Measurements from ENCODE around the gene CIAO2B. TPM values are rescaled to one million over a fixed set of nuclear protein-coding genes. Genes with fewer than 3 reads are reported as not detected.

The CIAO2B gene
- polyA plus RNA-seq, 3 donors: 121 to 140 (median 132) TPM

- H3K4me2 ChIP-seq (replicated peaks; ENCODE audit: extremely low read depth, low read length, poor library complexity, severe bottlenecking): no peak overlapping the region
- H3K9me3 Mint-ChIP-seq: peaks cover 0 to 3% (median 0%) of the 10 kb centered on the region in 7 donors
Observed at GRCh38 chr16:66886321-66886720, 47.9 kb downstream of the CIAO2B start.

GRCh38 chr16:66885491-66885890, 48.7 kb downstream of the CIAO2B start:
- Histone ChIP-seq H3K9ac (ENCODE audit: insufficient read depth, low read length, poor library complexity, severe bottlenecking) (no peak overlapping the region), H3K36me3 (replicated peaks in 1 of 2; ENCODE audit: control insufficient read depth in 1 of 2, insufficient read depth in 2 of 2, low read length in 2 of 2) (peaks cover 3 to 13% of the 10 kb centered on the region in 2 donors), H3K27ac (ENCODE audit: low read depth in 1 of 2, low read length in 2 of 2) (no peak overlapping the region), H3K4me2 (replicated peaks; ENCODE audit: extremely low read depth, low read length, poor library complexity, severe bottlenecking) (no peak overlapping the region), H3K27me3 (ENCODE audit: control insufficient read depth in 2 of 2, insufficient read depth in 2 of 2, low read length in 2 of 2) (peaks cover 7 to 16% of the 10 kb centered on the region in 2 donors), H4K20me1 (ENCODE audit: insufficient read depth, low read length) (no peaks in the 10 kb centered on the region), H3K9me3 (replicated peaks in 1 of 2; ENCODE audit: control insufficient read depth in 1 of 2, insufficient read depth in 1 of 2, low read length in 2 of 2) (no peaks in the 10 kb centered on the region), H2AFZ (ENCODE audit: insufficient read depth, low read depth, low read length, poor library complexity, severe bottlenecking) (no peak overlapping the region), H3K4me3 (replicated peaks in 1 of 3; ENCODE audit: low read depth in 2 of 3, low read length in 3 of 3) (no peak overlapping the region), H3K4me1 (ENCODE audit: control insufficient read depth in 1 of 2, insufficient read depth in 2 of 2, low read length in 2 of 2) (peaks cover 7 to 8% of the 10 kb centered on the region in 2 donors), H3K79me2 (ENCODE audit: insufficient read depth, low read length) (no peaks in the 10 kb centered on the region)
- no peak for DNase-seq
- intact Hi-C loops (cut with micrococcal nuclease): no loop called here
- Mint-ChIP-seq H3K9me3 (peaks cover 0 to 3% (median 0%) of the 10 kb centered on the region in 7 donors), H3K27ac (no peak overlapping the region), H3K4me3 (no peak overlapping the region), H3K27me3 (ENCODE audit: low read depth in 3 of 3) (peaks cover 12 to 16% (median 14%) of the 10 kb centered on the region in 3 donors), H3K4me1 (peaks cover 2% of the 10 kb centered on the region), H3K36me3 (peaks cover 19 to 22% of the 10 kb centered on the region in 2 donors)
- 97% methylated on average over 11 of the region's 12 CpGs for whole genome bisulfite sequencing (ENCODE audit: insufficient coverage)
- TF ChIP-seq CTCF (IDR thresholded peaks at IDR 0.05): no peak

More at GRCh38 chr16:66886321-66886720, 47.9 kb downstream of the CIAO2B start:
- H3K36me3 Mint-ChIP-seq: peaks cover 19 to 22% of the 10 kb centered on the region in 2 donors
- no peak for DNase-seq
- no peak overlapping the region for H3K4me3 Mint-ChIP-seq
- no peak overlapping the region for H3K27ac Mint-ChIP-seq
- no peak overlapping the region for H3K27ac ChIP-seq (ENCODE audit: low read depth in 1 of 2, low read length in 2 of 2)
- WGBS (ENCODE audit: insufficient coverage): 67% methylated on average over 1 of the region's 2 CpGs
- intact Hi-C loops (cut with micrococcal nuclease): no loop called here
- no peak for TF ChIP-seq CTCF (IDR thresholded peaks at IDR 0.05)
- H3K27me3 Mint-ChIP-seq (ENCODE audit: low read depth in 3 of 3): peaks cover 8 to 12% (median 11%) of the 10 kb centered on the region in 3 donors
- no peak overlapping the region for H3K4me3 ChIP-seq (replicated peaks in 1 of 3; ENCODE audit: low read depth in 2 of 3, low read length in 3 of 3)
- no peaks in the 10 kb centered on the region for H3K4me1 ChIP-seq (ENCODE audit: control insufficient read depth in 1 of 2, insufficient read depth in 2 of 2, low read length in 2 of 2)
- H3K9me3 ChIP-seq (replicated peaks in 1 of 2; ENCODE audit: control insufficient read depth in 1 of 2, insufficient read depth in 1 of 2, low read length in 2 of 2): no peaks in the 10 kb centered on the region
- no peaks in the 10 kb centered on the region for H4K20me1 ChIP-seq (ENCODE audit: insufficient read depth, low read length)
- no peaks in the 10 kb centered on the region for H3K79me2 ChIP-seq (ENCODE audit: insufficient read depth, low read length)
- H2AFZ ChIP-seq (ENCODE audit: insufficient read depth, low read depth, low read length, poor library complexity, severe bottlenecking): no peak overlapping the region
- H3K36me3 ChIP-seq (replicated peaks in 1 of 2; ENCODE audit: control insufficient read depth in 1 of 2, insufficient read depth in 2 of 2, low read length in 2 of 2): peaks cover 3 to 13% of the 10 kb centered on the region in 2 donors
- H3K27me3 ChIP-seq (ENCODE audit: control insufficient read depth in 2 of 2, insufficient read depth in 2 of 2, low read length in 2 of 2): peaks cover 7 to 9% of the 10 kb centered on the region in 2 donors
- H3K9ac ChIP-seq (ENCODE audit: insufficient read depth, low read length, poor library complexity, severe bottlenecking): no peak overlapping the region
- no peaks in the 10 kb centered on the region for H3K4me1 Mint-ChIP-seq
